Retinal pigment epithelial cell (primary cell): ENCODE measurements around the gene FLT3.

ENCODE experiments used
- DNase-seq: peaks from one replicate; pipeline ENCODE4 v3.0.0-alpha.2; 2010; ENCODE audit warnings: low read depth
- H3K4me3 ChIP-seq: 2 replicates; pipeline ENCODE4 v1.5.1; 2011; ENCODE audit warnings: mild to moderate bottlenecking, low read length, control low read depth, moderate library complexity
- TF ChIP-seq, protein P1 (sequence below): conservative IDR thresholded peaks from 2 replicates; pipeline ENCODE4 v1.5.1; 2011; ENCODE audit warnings: low read depth, low read length, control low read depth, inconsistent platforms

Gene FLT3

DNA sequence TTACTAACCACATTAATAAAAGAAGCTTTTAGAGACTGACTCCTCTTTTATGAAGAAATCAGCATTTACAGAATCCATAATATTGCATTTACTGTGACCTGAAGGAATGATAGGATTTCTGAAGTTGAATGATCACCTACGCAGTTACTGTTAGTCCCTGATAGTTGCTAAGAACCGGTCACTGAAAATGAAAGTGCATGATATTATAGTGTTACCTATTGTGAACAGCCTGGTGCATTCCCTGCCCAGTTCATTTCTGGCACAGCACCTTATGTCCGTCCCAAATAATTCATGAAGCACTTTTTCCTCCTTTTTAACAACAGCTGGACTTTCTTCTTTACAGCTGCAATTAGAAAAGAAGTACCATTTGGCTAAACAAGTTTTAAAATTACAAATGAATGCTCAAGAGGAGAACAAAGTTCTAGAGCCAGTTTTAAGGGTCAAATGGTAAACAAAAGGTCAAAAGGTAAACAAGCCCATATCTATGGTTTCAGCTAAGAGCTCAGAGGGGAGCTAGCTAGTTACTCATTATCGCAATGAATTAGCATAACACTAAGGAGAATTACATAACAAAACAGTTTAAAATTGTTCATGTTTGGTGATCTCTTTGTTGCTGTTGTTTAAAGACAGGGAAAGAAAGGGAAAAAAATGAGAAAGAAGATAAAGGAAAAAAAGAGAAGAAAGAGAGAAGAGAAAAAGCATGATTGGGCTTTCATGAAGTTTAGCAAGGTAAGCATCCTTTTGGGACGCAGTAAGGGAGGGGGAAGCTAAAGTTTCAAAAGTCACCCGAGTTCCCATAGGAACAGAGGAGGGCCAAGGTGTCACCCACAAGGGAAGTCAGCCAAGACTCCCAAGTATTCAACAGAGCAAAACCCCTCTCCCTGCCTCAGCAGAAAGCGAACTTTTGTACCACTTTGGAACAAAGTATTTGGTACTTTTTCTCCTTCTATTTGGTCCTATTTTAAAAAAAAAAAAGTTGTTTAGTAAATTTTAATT is 50.2 kb downstream of the FLT3 start:
- DNase-seq, result no peak
- no peak overlapping the region for H3K4me3 ChIP-seq
- TF ChIP-seq, protein P1, sequence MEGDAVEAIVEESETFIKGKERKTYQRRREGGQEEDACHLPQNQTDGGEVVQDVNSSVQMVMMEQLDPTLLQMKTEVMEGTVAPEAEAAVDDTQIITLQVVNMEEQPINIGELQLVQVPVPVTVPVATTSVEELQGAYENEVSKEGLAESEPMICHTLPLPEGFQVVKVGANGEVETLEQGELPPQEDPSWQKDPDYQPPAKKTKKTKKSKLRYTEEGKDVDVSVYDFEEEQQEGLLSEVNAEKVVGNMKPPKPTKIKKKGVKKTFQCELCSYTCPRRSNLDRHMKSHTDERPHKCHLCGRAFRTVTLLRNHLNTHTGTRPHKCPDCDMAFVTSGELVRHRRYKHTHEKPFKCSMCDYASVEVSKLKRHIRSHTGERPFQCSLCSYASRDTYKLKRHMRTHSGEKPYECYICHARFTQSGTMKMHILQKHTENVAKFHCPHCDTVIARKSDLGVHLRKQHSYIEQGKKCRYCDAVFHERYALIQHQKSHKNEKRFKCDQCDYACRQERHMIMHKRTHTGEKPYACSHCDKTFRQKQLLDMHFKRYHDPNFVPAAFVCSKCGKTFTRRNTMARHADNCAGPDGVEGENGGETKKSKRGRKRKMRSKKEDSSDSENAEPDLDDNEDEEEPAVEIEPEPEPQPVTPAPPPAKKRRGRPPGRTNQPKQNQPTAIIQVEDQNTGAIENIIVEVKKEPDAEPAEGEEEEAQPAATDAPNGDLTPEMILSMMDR, result no peak

- TF ChIP-seq, protein P1, result no peak
- no peak for DNase-seq
- H3K4me3 ChIP-seq, result no peak overlapping the region
These were observed 51.2 kb downstream of the FLT3 start for GRCh38 chr13:28049215-28049614.

DNA sequence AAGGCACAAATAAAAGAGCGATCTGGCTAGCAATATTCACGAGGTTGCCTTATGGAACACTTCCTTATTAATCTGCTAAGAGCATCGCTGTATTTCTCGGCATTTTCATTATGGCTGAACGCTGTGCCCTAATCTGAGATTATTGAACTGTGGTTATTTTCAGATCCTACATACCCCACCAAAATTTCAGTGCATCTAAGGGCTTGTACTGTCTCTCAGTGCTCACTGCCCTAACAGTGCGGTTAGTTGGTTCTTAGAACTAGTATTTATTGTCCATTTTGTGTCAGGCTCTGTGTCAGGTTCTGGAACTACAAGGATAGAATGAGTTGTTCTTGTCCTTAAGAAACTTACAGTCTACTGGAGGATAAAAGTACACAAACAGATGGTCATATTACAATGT is 51.6 kb downstream of the FLT3 start:
- no peak overlapping the region for H3K4me3 ChIP-seq
- no peak for DNase-seq
- TF ChIP-seq, protein P1, result no peak

- TF ChIP-seq, protein P1, result no peak
- DNase-seq, result no peak
- H3K4me3 ChIP-seq, result no peak overlapping the region
These were observed 52.5 kb downstream of the FLT3 start for GRCh38 chr13:28047757-28048388.

DNA sequence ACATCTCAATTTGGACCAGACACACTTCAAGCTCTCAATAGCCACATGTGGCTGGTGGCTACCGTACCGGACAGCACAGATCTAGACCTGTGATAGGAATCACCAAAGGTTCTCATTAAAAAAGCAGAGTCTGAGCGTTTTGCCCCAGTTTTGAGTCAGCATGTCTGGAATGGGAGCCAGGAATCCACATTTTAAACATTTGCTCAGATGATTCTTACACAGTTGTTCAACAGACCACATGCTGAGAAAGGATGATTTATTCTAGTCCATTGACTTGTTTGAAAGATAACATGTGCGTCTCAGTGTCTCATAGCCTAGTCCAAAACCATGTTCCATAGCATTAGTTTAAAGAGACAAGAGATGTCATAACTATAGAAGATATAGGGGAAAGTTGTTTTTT is 53.4 kb downstream of the FLT3 start:
- TF ChIP-seq, protein P1, result no peak
- H3K4me3 ChIP-seq, result no peak overlapping the region
- DNase-seq, result no peak

DNA sequence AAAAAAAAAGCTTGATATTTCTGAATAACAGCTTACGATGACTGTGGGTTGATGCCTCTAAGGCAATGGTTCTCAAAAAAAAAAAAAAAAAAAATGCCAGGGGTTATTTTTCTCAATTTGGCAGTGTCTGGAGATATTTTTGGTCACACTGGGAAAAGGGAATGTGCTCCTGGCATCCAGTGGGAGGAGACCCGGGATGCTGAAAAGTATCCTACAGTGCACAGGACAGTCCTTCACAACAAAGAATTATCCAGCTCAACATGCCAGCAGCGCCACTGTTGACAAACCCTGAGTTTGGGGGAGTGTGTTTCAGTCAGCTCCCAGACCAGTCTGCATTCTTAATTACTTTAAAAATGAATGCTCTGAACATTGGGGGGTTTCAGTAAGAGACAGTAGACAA is 54.5 kb downstream of the FLT3 start:
- DNase-seq, result no peak
- H3K4me3 ChIP-seq, result no peak overlapping the region
- TF ChIP-seq, protein P1, result no peak
